Muscle of back (tissue), 11 donors: Measurements from ENCODE around the gene ANKRD30B. TPM values are rescaled to one million over a fixed set of nuclear protein-coding genes. Genes with fewer than 3 reads are reported as not detected.
"Not testable (repeated sequence)": the region's sequence is repeated elsewhere in the genome, so short reads cannot be mapped to it uniquely, and the experiment has no call there.

ENCODE experiments used
- DNase-seq, 3 donors: peaks; one replicate each; pipeline versions ENCODE4 v3.0.0 to v3.0.0-alpha.2; 2013
- polyA plus RNA-seq, 10 donors: library from polyadenylated mRNA; unstranded; fragments of 120-200 nt; gene quantifications; one replicate each; pipeline ENCODE4 v1.2.1, GENCODE V29; 2013; ENCODE audit not compliant: insufficient read length in 10 of 10

ANKRD30B gene
- polyA plus RNA-seq, 10 donors = 0.05 to 0.07 TPM; not detected in 8

DNA sequence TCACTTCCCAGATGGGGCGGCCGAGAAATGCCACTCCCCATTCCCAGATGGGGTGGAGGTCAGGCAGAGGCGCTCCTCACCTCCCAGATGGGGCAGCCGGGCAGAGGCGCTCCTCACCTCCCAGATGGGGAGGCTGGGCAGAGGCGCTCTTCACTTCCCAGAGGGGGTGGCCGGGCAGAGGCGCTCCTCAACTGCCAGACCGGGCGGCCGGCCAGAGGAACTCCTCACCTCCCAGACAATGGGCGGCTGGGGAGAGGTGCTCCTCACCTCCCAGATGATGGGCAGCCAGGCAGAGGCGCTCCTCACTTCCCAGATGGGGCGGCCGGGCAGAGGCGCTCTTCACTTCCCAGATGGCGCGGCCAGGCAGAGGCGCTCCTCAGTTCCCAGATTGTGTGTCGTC, 108.3 kb downstream of the ANKRD30B start:
- not testable (repeated sequence) for DNase-seq

DNA sequence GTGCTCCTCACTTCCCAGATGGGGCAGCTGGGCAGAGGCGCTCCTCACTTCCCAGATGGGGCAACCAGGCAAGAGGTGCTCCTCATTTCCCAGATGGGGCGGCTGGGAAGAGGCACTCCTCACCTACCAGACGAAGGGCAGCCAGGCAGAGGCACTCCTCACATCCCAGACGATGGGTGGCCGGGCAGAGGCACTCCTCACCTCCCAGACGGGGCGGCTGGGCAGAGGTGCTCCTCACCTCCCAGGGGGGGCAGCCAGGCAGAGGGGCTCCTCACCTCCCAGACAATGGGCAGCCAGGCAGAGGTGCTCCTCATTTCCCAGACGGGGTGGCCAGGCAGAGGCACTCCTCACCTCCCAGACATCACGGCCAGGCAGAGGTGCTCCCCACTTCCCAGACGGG, 110.5 kb downstream of the ANKRD30B start:
- not testable (repeated sequence) for DNase-seq

DNA sequence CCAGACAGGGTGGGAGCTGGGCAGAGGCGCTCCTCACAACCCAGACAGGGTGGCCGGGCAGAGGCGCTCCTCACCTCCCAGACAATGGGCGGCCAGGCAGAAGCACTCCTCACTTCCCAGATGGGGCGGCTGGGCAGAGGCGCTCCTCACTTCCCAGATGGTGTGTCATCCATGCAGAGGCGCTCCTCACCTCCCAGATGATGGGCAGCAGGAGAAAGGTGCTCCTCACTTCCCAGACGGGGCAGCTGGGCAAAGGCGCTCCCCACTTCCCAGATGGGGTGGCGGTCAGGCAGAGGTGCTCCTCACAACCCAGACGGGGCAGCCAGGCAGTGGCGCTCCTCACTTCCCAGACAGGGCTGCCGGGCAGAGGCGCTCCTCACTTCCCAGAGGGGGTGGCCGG, 112.0 kb downstream of the ANKRD30B start:
- DNase-seq = not testable (repeated sequence)

DNA sequence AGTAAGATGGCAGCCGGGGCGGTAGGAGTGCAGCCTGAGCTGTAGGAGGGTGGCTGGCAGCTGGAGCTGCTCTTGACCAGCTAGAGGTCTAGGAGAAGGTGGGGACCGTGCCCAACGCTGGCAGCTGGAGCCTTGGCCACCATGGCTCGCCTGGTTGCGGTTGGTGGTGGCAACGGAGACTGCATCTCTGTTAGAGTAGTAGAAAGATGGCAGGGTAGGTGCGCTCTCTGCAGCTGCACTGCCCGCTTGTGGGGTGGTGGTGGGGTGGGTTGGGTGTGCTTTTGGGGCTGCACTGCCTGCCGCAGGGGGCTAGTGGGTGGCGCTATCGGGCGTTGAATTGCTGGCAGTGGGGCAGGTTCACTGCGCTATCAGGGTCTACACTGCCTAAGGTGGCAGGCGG, 118.5 kb downstream of the ANKRD30B start:
- not testable (repeated sequence) for DNase-seq

DNA sequence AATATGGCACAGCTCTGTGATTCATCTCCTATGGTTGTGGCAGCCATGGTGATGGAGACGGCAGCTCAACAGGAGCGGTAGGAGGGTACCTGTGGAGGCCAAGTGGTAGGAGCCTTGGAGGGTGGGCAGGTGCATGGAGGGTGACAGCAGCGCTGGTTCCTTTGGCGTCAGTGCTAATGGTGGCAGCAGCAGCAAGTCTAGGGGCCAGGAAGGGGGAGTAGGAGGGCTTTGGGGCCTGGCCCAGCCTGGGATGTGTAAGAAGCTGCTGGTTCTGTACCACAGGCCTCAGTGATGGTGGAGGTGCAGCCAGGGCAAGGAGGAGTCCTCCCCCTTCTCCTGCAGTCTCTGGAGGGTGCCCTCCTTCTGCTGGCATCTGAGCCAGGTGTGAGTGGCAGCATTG, 120.0 kb downstream of the ANKRD30B start:
- DNase-seq = not testable (repeated sequence)

DNA sequence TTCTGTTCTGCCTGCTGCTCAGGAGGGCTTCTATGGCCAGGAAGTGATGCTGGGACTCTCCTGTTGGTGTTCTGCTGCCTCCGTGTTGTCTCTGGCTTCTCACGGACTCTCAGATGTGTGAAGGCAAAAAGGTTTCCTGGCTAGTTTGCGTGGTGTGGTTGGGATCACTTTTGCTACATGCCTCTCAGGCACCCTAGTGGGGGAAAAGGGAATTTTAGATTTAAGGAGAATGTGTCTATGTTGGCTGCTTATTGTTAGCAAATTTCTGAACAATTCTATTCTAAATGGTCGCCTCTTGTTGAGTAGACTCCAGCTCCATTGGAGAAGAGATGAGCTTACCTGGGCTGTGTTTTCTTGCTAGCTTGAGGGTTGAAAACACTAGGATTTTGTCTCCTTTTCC, 120.9 kb downstream of the ANKRD30B start:
- not testable (repeated sequence) for DNase-seq

DNA sequence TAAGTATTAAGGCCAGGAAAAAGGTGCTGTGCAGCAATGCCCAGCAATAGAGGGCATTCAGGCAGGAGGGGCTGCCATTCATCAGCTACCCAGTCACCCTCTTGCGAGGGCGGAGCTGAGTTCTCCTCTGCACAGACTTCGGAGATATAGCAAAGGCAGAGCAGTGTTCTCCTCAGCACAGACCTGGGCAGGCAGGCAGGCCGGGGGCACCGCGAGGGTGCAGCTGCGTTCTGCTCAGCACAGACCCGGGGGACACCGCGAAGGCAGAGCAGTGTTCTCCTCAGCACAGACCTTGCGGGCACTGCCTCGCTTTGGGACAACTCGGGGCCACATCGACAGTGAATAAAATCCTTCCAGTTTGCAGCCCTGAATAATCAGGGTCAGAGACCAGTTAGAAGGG, 130.9 kb downstream of the ANKRD30B start:
- DNase-seq = not testable (repeated sequence)

DNA sequence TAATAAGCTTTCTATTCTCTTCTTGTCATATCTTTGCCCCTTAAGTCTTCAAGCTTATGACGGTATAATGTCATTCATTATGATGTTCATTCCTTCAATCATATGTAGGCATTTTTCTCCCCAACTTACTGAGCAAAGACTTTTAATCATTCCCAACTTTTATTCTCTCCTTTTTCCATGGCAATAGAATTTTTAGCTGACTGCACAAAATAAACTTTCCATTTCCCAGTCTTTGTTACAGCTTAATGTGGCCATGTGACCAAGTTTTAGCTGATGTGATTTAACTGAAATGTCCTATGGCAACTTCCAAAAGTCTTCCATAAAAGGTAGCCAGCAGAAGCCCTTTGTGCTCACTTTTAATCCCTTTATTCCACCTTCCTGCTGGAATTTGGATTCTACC, 152.5 kb downstream of the ANKRD30B start:
- DNase-seq = no peak

Other genes starting within 250 kb of the ANKRD30B start
- gene POTEC, start 204.6 kb upstream of the ANKRD30B start, polyA plus RNA-seq = under 1 TPM in 3 of 10 donors, not detected in 7; 0.01 to 0.03 (median 0.01) TPM